Urinary bladder (tissue), 4 donors: ENCODE measurements around the gene DNAH11. TPM values are rescaled to one million over a fixed set of nuclear protein-coding genes. Genes with fewer than 3 reads are reported as not detected.

Experiments used
- DNase-seq: peaks from one replicate; pipeline ENCODE4 v3.0.0-alpha.2; 2015; ENCODE audit errors: extremely low spot score
- H3K27ac ChIP-seq: one replicate; pipeline ENCODE4 v1.5.1; 2013; ENCODE audit warnings: low read depth, mild to moderate bottlenecking, moderate library complexity
- H3K36me3 ChIP-seq: one replicate; pipeline ENCODE4 v1.6.1; 2013; ENCODE audit warnings: mild to moderate bottlenecking, moderate library complexity; ENCODE audit not compliant: insufficient read depth
- H3K4me1 ChIP-seq: one replicate; pipeline ENCODE4 v1.6.1; 2013; ENCODE audit warnings: mild to moderate bottlenecking, moderate library complexity; ENCODE audit not compliant: insufficient read depth
- H3K4me3 ChIP-seq: one replicate; pipeline ENCODE4 v1.5.1; 2013; ENCODE audit warnings: low read depth, low read length
- WGBS: extraction: QIAGEN DNeasy Blood & Tissue Kit; methylation state at CpG from one replicate; pipeline ENCODE4 v1.1.7; 2013; 5-methylcytosine and 5-hydroxymethylcytosine counted together
- polyA plus RNA-seq: library from polyadenylated mRNA; stranded (reverse); fragments of 200-250 nt; gene quantifications from one replicate; pipeline ENCODE4 v1.2.3, GENCODE V29; 2013
- total RNA-seq: library from RNA; depleted of rRNA; stranded (reverse); fragments of >200 nt; gene quantifications from one replicate; pipeline ENCODE4 v1.2.3, GENCODE V29; 2014
- donor health status: healthy with polysubstance abuse.
- donor health status: healthy.

Gene DNAH11
- total and polyA plus RNA-seq, 2 donors = 0.14 to 0.32 TPM

DNA sequence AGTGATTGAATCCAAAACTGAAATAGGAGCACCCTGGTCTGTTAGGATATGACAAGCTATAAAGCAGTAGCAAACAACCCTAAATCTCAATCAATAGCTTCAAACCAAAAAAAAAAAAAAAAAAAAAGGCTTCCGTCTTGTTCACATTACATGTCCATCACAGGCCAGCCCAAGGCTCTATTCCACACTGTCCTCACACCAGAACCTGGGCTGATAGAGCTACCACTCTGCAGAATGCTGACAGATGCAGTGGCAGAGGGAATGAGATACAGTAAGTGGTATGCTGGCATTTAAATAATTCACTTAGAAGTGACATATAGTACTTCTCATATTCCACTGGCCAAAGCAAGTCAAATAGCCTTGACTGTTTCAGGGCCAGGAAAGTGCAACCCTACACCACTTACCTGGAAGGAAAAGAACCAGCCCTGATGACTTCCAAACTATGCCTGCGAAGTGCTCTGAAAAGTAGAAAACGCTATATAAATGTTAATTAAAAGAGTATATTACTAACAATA, 397.1 kb downstream of the DNAH11 start:
- Histone ChIP-seq H3K4me1 (no peaks in the 10 kb centered on the region), H3K27ac (no peak overlapping the region)

DNA sequence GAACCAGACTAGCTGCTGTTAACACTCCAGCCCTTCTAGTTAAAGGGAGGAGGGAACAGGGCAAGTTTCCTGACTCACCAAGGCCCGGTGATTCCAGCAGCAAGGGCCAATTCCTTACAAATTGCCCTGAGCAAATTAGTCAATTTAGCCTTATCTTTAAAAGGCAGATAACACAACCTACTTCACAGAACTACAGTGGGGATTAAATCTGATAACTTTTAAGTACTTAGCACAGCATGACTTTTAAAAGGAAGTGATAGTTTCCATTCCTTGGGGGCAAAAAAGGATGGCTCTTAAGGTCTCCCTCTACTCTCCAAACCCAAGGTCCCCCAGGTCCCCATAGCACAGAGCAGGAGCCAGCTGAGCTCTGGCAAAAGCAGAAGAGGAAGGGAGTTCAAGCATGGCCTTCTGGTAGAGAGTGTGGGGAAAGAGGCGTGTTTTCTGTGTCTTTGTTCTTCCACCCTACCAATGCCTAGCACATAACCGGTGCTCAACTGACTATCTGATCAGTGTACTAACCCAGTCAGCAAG, 398.8 kb downstream of the DNAH11 start:
- Histone ChIP-seq H3K36me3 (no peaks in the 10 kb centered on the region), H3K4me3 (no peak overlapping the region), H3K4me1 (no peaks in the 10 kb centered on the region), H3K27ac (no peak overlapping the region)
- WGBS = 62% methylated on average over 3 of the region's 3 CpGs
- no peak for DNase-seq

More for the DNA sequence above, 397.1 kb downstream of the DNAH11 start:
- DNase-seq = no peak
- no peaks in the 10 kb centered on the region for H3K36me3 ChIP-seq
- H3K4me3 ChIP-seq = no peak overlapping the region
- 93% methylated on average over 3 of the region's 3 CpGs for WGBS

DNA sequence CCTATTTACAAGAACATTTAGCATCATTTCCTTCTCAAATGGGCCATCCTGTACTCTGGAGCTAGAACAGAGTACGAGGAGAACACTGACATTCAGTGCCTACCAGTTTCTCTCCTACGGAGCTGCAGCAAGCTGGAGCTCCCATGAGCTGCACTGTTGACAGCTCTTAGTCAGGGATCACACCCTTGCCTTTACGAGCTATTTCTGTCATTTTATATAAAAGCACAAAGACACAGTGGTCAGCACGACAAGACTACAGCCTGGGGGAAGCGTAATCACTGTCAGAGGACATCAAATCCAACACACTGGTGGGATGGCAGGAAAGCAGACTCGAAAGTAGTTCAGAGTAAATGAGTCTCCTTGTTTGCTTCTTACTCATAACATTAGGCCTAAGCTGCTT, 400.1 kb downstream of the DNAH11 start:
- no peaks in the 10 kb centered on the region for H3K4me1 ChIP-seq
- 81% methylated on average over 6 of the region's 6 CpGs for WGBS
- no peak overlapping the region for H3K27ac ChIP-seq
- H3K36me3 ChIP-seq = no peaks in the 10 kb centered on the region
- no peak overlapping the region for H3K4me3 ChIP-seq
- no peak for DNase-seq

DNA sequence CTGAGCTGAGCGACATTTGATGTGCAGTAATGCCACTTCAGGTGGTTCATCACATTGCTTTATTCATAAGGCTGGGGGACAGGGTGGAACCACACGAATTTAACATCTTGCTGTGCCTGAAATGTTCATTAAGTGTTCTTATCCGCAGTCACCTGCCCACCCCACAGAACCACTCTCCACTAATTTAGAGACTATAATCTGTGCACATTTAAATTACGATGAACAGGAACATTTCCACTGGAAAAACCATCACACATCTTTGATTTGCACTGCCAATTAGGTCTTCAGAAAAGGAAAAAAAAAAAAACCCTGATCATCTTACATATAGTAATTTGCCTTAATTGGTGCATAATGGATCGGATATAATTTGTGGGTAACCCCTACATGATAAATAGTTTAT, 400.6 kb downstream of the DNAH11 start:
- Histone ChIP-seq H3K4me1 (no peaks in the 10 kb centered on the region), H3K27ac (no peak overlapping the region), H3K36me3 (no peaks in the 10 kb centered on the region), H3K4me3 (no peak overlapping the region)
- 96% methylated on average over 5 of the region's 5 CpGs for WGBS
- DNase-seq = no peak

DNA sequence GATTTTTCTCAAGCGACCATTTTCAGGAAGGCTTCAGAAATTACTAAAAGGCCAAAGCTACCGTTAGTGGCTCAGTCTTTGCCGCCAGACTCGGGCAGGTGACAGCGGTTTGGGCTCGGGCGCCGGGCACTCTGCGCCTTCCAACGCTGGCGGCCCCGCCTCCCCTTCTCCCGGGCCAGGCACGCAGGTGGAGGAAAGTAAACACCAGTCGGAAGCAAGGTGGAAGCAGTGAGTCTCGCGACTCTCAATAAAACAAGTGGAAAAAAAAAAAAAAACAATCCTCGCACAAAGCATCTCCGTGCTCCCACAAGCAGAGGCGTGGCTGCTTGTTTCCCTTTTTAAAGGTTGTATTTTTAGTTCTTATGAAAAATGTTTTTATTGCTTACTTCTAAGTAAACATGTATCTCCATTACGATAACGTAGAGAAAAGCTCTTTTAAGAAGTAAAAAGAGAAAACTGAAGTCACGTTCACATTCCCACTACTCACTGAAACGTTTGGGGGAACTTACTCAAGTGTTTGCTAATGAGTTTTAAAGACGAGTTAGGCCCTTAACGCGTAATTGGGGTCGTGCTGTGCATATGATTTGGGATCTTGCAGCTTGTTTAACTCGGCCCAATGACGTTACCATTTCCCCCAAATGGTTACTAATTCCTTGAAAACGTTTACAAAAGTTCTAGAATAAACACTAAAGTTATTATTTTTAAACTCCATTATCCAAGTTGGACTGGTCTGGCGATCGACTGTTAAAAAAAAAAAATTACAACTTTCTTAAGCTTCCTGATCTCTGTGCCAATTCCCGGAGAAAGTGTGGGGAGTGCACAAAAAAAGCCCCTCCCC, 402.0 kb downstream of the DNAH11 start:
- Histone ChIP-seq H3K4me1 (no peaks in the 10 kb centered on the region), H3K4me3 (peak overlapping the region; percentile 66), H3K36me3 (no peaks in the 10 kb centered on the region), H3K27ac (no peak overlapping the region)
- no peak for DNase-seq
- WGBS = 5% methylated on average over 34 of the region's 34 CpGs

DNA sequence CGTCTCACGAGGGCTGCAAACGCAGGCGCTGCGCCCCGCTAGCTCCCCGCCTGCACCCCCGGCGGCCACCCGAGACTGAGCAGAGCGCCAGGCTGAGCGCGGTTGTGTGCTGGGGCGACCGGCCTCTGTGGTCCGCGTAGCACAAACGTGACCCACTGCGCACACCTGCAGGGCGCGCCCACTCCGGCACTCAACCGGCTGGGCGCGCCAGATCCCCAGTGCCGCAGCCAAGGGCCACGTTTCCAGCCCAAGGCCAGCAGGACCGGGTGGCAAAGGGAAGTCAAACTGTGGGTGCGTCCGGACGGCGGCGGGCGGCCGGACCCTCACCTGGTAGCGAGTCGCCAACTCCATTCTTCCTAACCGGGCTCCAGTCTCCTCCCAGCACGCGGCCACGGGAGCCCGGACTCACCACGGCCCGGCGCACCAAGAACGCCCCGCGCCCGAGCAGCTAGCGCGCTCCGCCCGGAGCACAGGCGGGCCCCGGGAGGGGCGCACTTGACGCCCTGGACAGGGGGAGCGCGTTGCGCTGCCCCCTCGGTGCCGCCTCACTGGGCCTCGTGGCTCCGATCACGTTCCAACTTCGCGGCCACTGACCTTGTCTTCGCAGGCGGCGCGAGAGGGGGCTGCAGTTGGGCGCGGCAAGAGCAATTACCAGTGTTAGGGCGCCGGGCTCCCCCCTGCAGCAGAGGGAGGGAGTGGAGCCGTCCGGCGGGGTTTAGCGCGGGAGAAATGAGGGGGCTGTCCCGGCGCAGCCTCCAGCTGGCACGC, 402.8 kb downstream of the DNAH11 start, which contains the start of gene CDCA7L:
Gene CDCA7L (minus strand): TSS at position 446 of the 768 bp plus-strand sequence. CDS start 95 bp downstream, at position 351.
- no peak for DNase-seq
- under 1% methylated on average over 83 of the region's 83 CpGs for WGBS
- no peaks in the 10 kb centered on the region for H3K36me3 ChIP-seq
- peak within 1 kb of the TSS; percentile 66 for H3K4me3 ChIP-seq
- no peaks in the 10 kb centered on the region for H3K4me1 ChIP-seq
- no peak within 1 kb of the TSS for H3K27ac ChIP-seq

DNA sequence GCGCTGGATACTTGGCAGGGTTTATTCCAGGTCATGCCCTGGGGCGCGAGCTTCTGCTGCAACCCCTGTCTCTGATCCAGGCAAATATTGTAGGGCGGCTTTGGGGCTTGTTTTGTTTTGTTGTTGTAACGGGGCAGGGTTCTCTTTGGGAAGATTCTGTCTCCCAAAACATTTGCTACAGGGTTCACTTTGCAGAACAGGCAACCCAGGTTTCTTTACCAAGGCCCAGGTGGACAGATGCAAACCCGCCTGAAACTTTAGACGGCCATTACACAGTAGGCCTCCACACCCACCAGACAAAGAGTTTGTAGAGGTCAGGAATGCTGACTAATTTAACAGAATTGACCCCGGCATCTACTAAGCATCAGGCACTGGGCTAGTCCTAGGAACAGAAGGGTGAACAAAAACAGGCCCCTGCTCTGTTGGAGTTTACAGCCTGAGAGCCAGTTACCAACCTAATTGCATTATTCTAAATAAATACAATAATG, 403.4 kb downstream of the DNAH11 start:
- peak overlapping the region; percentile 66 for H3K4me3 ChIP-seq
- H3K4me1 ChIP-seq = no peaks in the 10 kb centered on the region
- H3K27ac ChIP-seq = no peak overlapping the region
- H3K36me3 ChIP-seq = no peaks in the 10 kb centered on the region
- 25% methylated on average over 8 of the region's 8 CpGs for WGBS
- no peak for DNase-seq

DNA sequence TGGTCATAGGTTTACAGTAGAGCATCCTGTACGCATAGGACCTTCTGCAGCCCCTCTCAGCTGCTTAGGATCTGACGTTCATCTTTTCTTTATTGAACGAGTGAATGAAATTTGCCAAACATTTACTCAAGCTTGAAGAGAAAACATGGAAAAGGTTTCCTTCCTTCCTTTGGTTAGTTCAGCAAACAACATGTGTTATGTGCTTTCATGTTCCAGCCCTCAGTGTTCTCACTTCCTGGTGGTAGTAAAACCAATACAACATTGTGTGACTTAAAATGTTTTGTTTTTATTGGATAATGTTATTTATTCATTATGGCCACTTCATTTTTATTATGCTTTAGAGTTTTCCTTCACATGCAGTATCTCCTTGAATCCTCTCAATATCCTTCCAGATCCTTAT, 404.2 kb downstream of the DNAH11 start:
- DNase-seq = no peak
- Histone ChIP-seq H3K27ac (no peak overlapping the region), H3K4me1 (no peaks in the 10 kb centered on the region), H3K36me3 (no peaks in the 10 kb centered on the region), H3K4me3 (no peak overlapping the region)
- 70% methylated on average over 3 of the region's 3 CpGs for WGBS

DNA sequence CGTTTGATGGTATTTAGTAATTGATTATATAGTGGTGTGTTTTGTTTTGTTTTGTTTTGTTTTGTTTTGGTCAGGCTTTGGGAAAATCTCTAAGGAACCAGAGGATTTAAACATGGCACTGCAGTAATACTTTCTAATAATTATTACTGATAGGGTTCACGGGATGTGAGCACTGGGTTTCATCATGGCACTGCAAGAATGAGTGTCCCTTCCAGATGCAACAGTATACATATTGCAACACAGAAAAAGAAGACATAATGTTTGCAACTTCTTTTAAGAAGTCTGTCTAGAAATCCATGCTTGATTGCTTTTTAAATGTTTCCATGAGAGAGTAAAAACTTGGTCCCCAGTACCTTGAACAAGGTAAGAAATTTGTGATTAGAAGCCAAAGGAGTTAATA, 405.1 kb downstream of the DNAH11 start:
- Histone ChIP-seq H3K27ac (no peak overlapping the region), H3K4me3 (no peak overlapping the region), H3K4me1 (no peaks in the 10 kb centered on the region), H3K36me3 (no peaks in the 10 kb centered on the region)
- 63% methylated on average over 2 of the region's 2 CpGs for WGBS
- no peak for DNase-seq

DNA sequence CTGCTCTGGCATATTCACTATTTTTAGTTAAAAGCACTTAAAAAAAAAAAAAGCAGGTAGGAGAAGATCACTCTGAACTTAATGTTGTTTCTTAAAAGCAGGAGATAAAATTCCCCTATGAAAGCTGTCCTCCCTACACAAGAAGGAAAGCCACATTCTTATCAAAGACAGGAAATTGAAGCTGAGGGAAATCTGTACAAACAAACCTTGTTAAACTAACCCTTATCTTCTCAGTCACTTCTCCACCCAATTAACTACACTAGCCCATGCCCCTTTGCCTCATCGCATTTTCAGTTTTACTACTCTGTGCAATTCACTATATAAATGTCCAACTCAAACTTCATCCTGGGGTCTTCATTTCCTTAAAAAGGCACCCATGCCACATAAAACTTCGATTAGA, 405.5 kb downstream of the DNAH11 start:
- DNase-seq = no peak
- WGBS = 54% methylated on average over 2 of the region's 2 CpGs
- Histone ChIP-seq H3K4me3 (no peak overlapping the region), H3K4me1 (no peaks in the 10 kb centered on the region), H3K36me3 (no peaks in the 10 kb centered on the region), H3K27ac (no peak overlapping the region)

DNA sequence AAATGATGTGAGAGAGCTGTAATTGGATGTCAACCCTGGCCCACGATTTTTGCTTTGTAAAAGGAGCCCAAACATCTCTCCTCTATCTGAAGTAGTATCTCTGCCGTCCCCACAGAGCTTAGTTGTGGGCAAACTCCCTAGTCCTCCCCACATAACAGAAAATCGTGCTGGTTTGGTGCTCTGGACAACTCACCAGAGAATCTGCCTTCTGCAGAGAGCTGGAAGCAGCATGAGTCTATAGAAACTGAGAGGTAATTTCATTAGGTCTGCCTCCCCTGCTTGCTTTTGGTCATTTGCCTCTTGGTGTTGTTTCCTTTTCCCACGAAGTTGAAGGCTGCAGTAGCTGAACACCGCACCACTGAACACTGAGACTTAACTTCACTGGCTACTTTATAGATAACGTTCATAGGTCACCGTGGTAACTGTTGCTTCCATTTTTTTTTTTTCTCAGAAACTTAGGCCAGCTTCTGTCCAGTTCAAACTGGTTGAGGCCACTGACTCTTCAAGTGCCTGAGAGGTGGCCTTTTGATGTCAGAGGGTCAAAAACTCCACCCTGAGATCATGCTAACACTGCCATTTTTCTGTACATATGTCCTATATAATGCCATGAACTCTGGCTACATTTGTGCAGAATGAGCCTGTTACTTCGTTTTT, 406.2 kb downstream of the DNAH11 start:
- H3K36me3 ChIP-seq = no peaks in the 10 kb centered on the region
- DNase-seq = peak; percentile 25
- H3K4me3 ChIP-seq = no peak overlapping the region
- H3K27ac ChIP-seq = no peak overlapping the region
- no peaks in the 10 kb centered on the region for H3K4me1 ChIP-seq
- 43% methylated on average over 8 of the region's 8 CpGs for WGBS
